Neuronal stem cell (in vitro differentiated cells): ENCODE measurements around the gene ZBTB18.
"Not testable (repeated sequence)": the region's sequence is repeated elsewhere in the genome, so short reads cannot be mapped to it uniquely, and the experiment has no call there.

Experiments used
- DNase-seq: peaks from one replicate; pipeline ENCODE4 v3.0.0-alpha.2; 2013; ENCODE audit warnings: low spot score
- H2AFZ ChIP-seq: one replicate; pipeline ENCODE4 v1.6.1; 2013; ENCODE audit warnings: mild to moderate bottlenecking, low read length, inconsistent platforms
- H2AK5ac ChIP-seq: 2 replicates; pipeline ENCODE4 v1.6.1; 2013; ENCODE audit warnings: low read depth, mild to moderate bottlenecking, inconsistent platforms, low read length, moderate library complexity, mixed read lengths
- H2BK120ac ChIP-seq: 2 replicates; pipeline ENCODE4 v1.6.1; 2013; ENCODE audit warnings: low read depth, mild to moderate bottlenecking, inconsistent platforms, low read length, moderate library complexity, mixed read lengths
- H2BK12ac ChIP-seq: one replicate; pipeline ENCODE4 v1.6.1; 2013; ENCODE audit warnings: low read length, inconsistent platforms
- H2BK15ac ChIP-seq: 2 replicates; pipeline ENCODE4 v1.6.1; 2013; ENCODE audit warnings: mild to moderate bottlenecking, low read length, inconsistent platforms, mixed read lengths
- H2BK5ac ChIP-seq: one replicate; pipeline ENCODE4 v1.6.1; 2013; ENCODE audit warnings: inconsistent platforms, mild to moderate bottlenecking, low read length, moderate library complexity
- H3K14ac ChIP-seq: one replicate; pipeline ENCODE4 v1.6.1; 2013; ENCODE audit warnings: low read length, inconsistent platforms
- H3K18ac ChIP-seq: 2 replicates; pipeline ENCODE4 v1.6.1; 2013; ENCODE audit warnings: low read length, inconsistent platforms
- H3K23ac ChIP-seq: 2 replicates; pipeline ENCODE4 v1.6.1; 2013; ENCODE audit warnings: low read depth, mild to moderate bottlenecking, mixed read lengths, low read length, inconsistent platforms; ENCODE audit not compliant: poor library complexity
- H3K27ac ChIP-seq: replicated peaks from 3 replicates; pipeline ENCODE4 v1.5.1; 2013; ENCODE audit warnings: low read length, inconsistent platforms
- H3K27me3 ChIP-seq, 3 experiments: 2 replicates each; pipeline ENCODE4 v1.6.1; 2013; ENCODE audit warnings: low read length in 3 of 3, mild to moderate bottlenecking in 2 of 3, inconsistent platforms in 1 of 3, low read depth in 1 of 3, mixed read lengths in 1 of 3, moderate library complexity in 1 of 3; ENCODE audit not compliant: control insufficient read depth in 3 of 3, insufficient read depth in 3 of 3
- H3K36me3 ChIP-seq, 2 donors: replicated peaks in 1 of 2; 2 replicates each; pipeline ENCODE4 v1.6.1; 2013; ENCODE audit warnings: low read length in 2 of 2; ENCODE audit not compliant: control insufficient read depth in 2 of 2, insufficient read depth in 2 of 2
- H3K4ac ChIP-seq: 2 replicates; pipeline ENCODE4 v1.6.1; 2013; ENCODE audit warnings: inconsistent platforms, mild to moderate bottlenecking, low read length, moderate library complexity
- H3K4me1 ChIP-seq, 2 donors: 1 replicate in 1 of 2; 2 replicates in 1 of 2; pipeline ENCODE4 v1.6.1; 2013; ENCODE audit warnings: low read length in 2 of 2, low read depth in 1 of 2; ENCODE audit not compliant: control insufficient read depth in 2 of 2, insufficient read depth in 1 of 2
- H3K4me2 ChIP-seq: one replicate; pipeline ENCODE4 v1.6.1; 2013; ENCODE audit warnings: mild to moderate bottlenecking, low read length, inconsistent platforms; ENCODE audit not compliant: insufficient read depth, poor library complexity, severe bottlenecking
- H3K4me3 ChIP-seq, 2 donors: 2 replicates each; pipeline ENCODE4 v1.5.1; 2013; ENCODE audit warnings: low read length in 2 of 2, mild to moderate bottlenecking in 2 of 2, inconsistent platforms in 1 of 2, moderate library complexity in 1 of 2
- H3K79me1 ChIP-seq: one replicate; pipeline ENCODE4 v1.6.1; 2013; ENCODE audit warnings: low read depth, mild to moderate bottlenecking, inconsistent platforms, low read length, moderate library complexity
- H3K9ac ChIP-seq: one replicate; pipeline ENCODE4 v1.6.1; 2013; ENCODE audit warnings: mild to moderate bottlenecking, low read depth, low read length, inconsistent platforms; ENCODE audit not compliant: poor library complexity
- H3K9me3 ChIP-seq, 2 donors: replicated peaks in 1 of 2; 2 replicates each; pipeline versions ENCODE3 to v1.6.1; 2013; ENCODE audit warnings: low read length in 2 of 2, mild to moderate bottlenecking in 2 of 2, inconsistent platforms in 1 of 2, low read depth in 1 of 2, mixed read lengths in 1 of 2, moderate library complexity in 1 of 2; ENCODE audit not compliant: control insufficient read depth in 2 of 2, insufficient read depth in 1 of 2
- H4K8ac ChIP-seq: one replicate; pipeline ENCODE4 v1.6.1; 2013; ENCODE audit warnings: low read depth, mild to moderate bottlenecking, inconsistent platforms, low read length, moderate library complexity
- H4K91ac ChIP-seq: one replicate; pipeline ENCODE4 v1.6.1; 2013; ENCODE audit warnings: low read length, low read depth, mild to moderate bottlenecking, inconsistent platforms; ENCODE audit not compliant: poor library complexity
- WGBS, 2 donors: extraction: QIAGEN DNeasy Blood & Tissue Kit; methylation state at CpG; one replicate each; pipeline ENCODE4 v1.1.7; 2013; ENCODE audit warnings: missing lambda C conversion rate in 2 of 2, mixed read lengths in 1 of 2; ENCODE audit not compliant: insufficient read length in 2 of 2, insufficient replicate concordance in 1 of 2; ENCODE audit errors: extremely low coverage in 2 of 2; 5-methylcytosine and 5-hydroxymethylcytosine counted together

Gene ZBTB18

GRCh38 chr1:244011786-244012185, 39.3 kb upstream of the ZBTB18 start:
- Histone ChIP-seq H2BK15ac (no peak overlapping the region), H3K23ac (no peak overlapping the region), H2BK12ac (no peak overlapping the region), H3K9ac (no peak overlapping the region), H3K14ac (no peak overlapping the region), H3K79me1 (no peaks in the 10 kb centered on the region), H3K4ac (no peak overlapping the region), H2BK120ac (no peak overlapping the region), H3K4me3 (peak overlapping the region in 1 of 2 donors; percentile 34), H3K18ac (no peak overlapping the region), H2AFZ (peak overlapping the region; percentile 69), H4K8ac (no peak overlapping the region), H3K4me1 (peaks cover 5 to 7% of the 10 kb centered on the region in 2 donors), H3K9me3 (no peaks in the 10 kb centered on the region), H2BK5ac (no peak overlapping the region), H3K4me2 (no peak overlapping the region), H3K27ac (no peak overlapping the region), H4K91ac (no peak overlapping the region), H3K27me3 (no peaks in the 10 kb centered on the region), H2AK5ac (no peak overlapping the region), H3K36me3 (no peaks in the 10 kb centered on the region)
- WGBS, 2 donors: no CpG with 5 or more reads among the region's 6 CpGs
- DNase-seq: no peak

GRCh38 chr1:244012202-244012601, 38.9 kb upstream of the ZBTB18 start:
- Histone ChIP-seq H3K4me1 (peaks cover 5 to 7% of the 10 kb centered on the region in 2 donors), H4K91ac (no peak overlapping the region), H3K27me3 (no peaks in the 10 kb centered on the region), H3K4me3 (peak overlapping the region in 1 of 2 donors; percentile 34), H3K18ac (no peak overlapping the region), H2AK5ac (no peak overlapping the region), H3K4ac (no peak overlapping the region), H2BK12ac (no peak overlapping the region), H2BK5ac (no peak overlapping the region), H3K36me3 (no peaks in the 10 kb centered on the region), H2BK15ac (no peak overlapping the region), H3K23ac (no peak overlapping the region), H3K14ac (no peak overlapping the region), H3K4me2 (no peak overlapping the region), H3K9me3 (no peaks in the 10 kb centered on the region), H3K9ac (no peak overlapping the region), H3K79me1 (no peaks in the 10 kb centered on the region), H2AFZ (peak overlapping the region; percentile 69), H2BK120ac (no peak overlapping the region), H3K27ac (no peak overlapping the region), H4K8ac (no peak overlapping the region)
- no peak for DNase-seq
- no CpG with 5 or more reads among the region's 8 CpGs for whole genome bisulfite sequencing, 2 donors

GRCh38 chr1:244013100-244013499, 38.0 kb upstream of the ZBTB18 start:
- Histone ChIP-seq H4K8ac (no peak overlapping the region), H3K4me3 (no peak overlapping the region), H3K4me1 (peaks cover 5 to 7% of the 10 kb centered on the region in 2 donors), H3K14ac (no peak overlapping the region), H3K4ac (no peak overlapping the region), H3K18ac (no peak overlapping the region), H3K79me1 (no peaks in the 10 kb centered on the region), H2BK15ac (no peak overlapping the region), H3K9me3 (no peaks in the 10 kb centered on the region), H3K9ac (no peak overlapping the region), H2BK12ac (no peak overlapping the region), H3K27ac (no peak overlapping the region), H3K4me2 (no peak overlapping the region), H2BK120ac (no peak overlapping the region), H3K23ac (no peak overlapping the region), H2BK5ac (no peak overlapping the region), H4K91ac (no peak overlapping the region), H2AFZ (no peak overlapping the region), H3K36me3 (no peaks in the 10 kb centered on the region), H3K27me3 (no peaks in the 10 kb centered on the region), H2AK5ac (no peak overlapping the region)
- DNase-seq: no peak
- WGBS, 2 donors: no CpG with 5 or more reads among the region's 2 CpGs

GRCh38 chr1:244014862-244015261, 36.2 kb upstream of the ZBTB18 start:
- not testable (repeated sequence) for H3K18ac ChIP-seq, DNase-seq, H3K4me3 ChIP-seq, H3K9me3 ChIP-seq, H3K27me3 ChIP-seq, H3K4me2 ChIP-seq, H4K8ac ChIP-seq, H3K4ac ChIP-seq, H2AK5ac ChIP-seq, H2BK120ac ChIP-seq, H3K36me3 ChIP-seq, H2BK12ac ChIP-seq, H3K27ac ChIP-seq, H4K91ac ChIP-seq, H2BK5ac ChIP-seq, H3K79me1 ChIP-seq, H3K14ac ChIP-seq, H2BK15ac ChIP-seq, H2AFZ ChIP-seq, H3K23ac ChIP-seq, H3K9ac ChIP-seq, H3K4me1 ChIP-seq
- WGBS, 2 donors: no CpG with 5 or more reads among the region's 3 CpGs
